NCI-H146 (cell line): Measurements from ENCODE around the gene MICALL2.

Source experiments
- DNase-seq: peaks from one replicate; lab custom pipeline; 2025; lab: John Stamatoyannopoulos, UW

MICALL2 gene

GRCh38 chr7:1458683-1459511, at the start of gene MICALL2:
MICALL2 (minus strand) TSS chr7:1459470; CDS start chr7:1459326, 144 bp downstream.
- peak; percentile 63 for DNase-seq

GRCh38 chr7:1508277-1508758, 49.0 kb upstream of the MICALL2 start:
- DNase-seq: no peak

GRCh38 chr7:1505731-1506550, 46.7 kb upstream of the MICALL2 start:
- no peak for DNase-seq

- peak; percentile 94 for DNase-seq
Observed at GRCh38 chr7:1503816-1504775, 44.8 kb upstream of the MICALL2 start, which contains the start of gene INTS1. INTS1 (minus strand) TSS chr7:1504389; CDS start chr7:1503960, 429 bp downstream.

- DNase-seq: no peak
Observed at GRCh38 chr7:1503390-1503789, 44.1 kb upstream of the MICALL2 start.

GRCh38 chr7:1502845-1503244, 43.6 kb upstream of the MICALL2 start:
- no peak for DNase-seq

- DNase-seq: no peak
Observed at GRCh38 chr7:1501487-1502270, 42.4 kb upstream of the MICALL2 start.

GRCh38 chr7:1500064-1500807, 41.0 kb upstream of the MICALL2 start:
- DNase-seq: no peak

- no peak for DNase-seq
Observed at GRCh38 chr7:1499367-1500029, 40.2 kb upstream of the MICALL2 start.

- no peak for DNase-seq
Observed at GRCh38 chr7:1498370-1499305, 39.4 kb upstream of the MICALL2 start.

GRCh38 chr7:1497293-1497927, 38.1 kb upstream of the MICALL2 start:
- no peak for DNase-seq

GRCh38 chr7:1496531-1497292, 37.4 kb upstream of the MICALL2 start:
- DNase-seq: no peak

- DNase-seq: no peak
Observed at GRCh38 chr7:1495564-1496242, 36.4 kb upstream of the MICALL2 start.

- no peak for DNase-seq
Observed at GRCh38 chr7:1494866-1495563, 35.7 kb upstream of the MICALL2 start.

- no peak for DNase-seq
Observed at GRCh38 chr7:1494447-1494846, 35.2 kb upstream of the MICALL2 start.

- no peak for DNase-seq
Observed at GRCh38 chr7:1493571-1493970, 34.3 kb upstream of the MICALL2 start.
